HG03457 (cell line): Measurements from ENCODE around the gene KMT2E.
A peak's percentile ranks its signal among the peaks of the same experiment; 100 is the strongest.

Source experiments
- ATAC-seq: cut with Tn5 transposase; IDR thresholded peaks from one replicate; pipeline ENCODE4 v1.9.1; 2021; ENCODE audit warnings: moderate number of reproducible peaks; ENCODE audit not compliant: unreplicated experiment

The KMT2E gene

GRCh38 chr7:105068886-105069285, 54.9 kb downstream of the KMT2E start:
- ATAC-seq: no peak

- no peak for ATAC-seq
Measured at GRCh38 chr7:105073143-105073542, 59.1 kb downstream of the KMT2E start.

- ATAC-seq: no peak
Measured at GRCh38 chr7:105079348-105079747, 65.3 kb downstream of the KMT2E start.

- no peak for ATAC-seq
Measured at GRCh38 chr7:105084581-105084980, 70.6 kb downstream of the KMT2E start.

GRCh38 chr7:105086850-105087249, 72.8 kb downstream of the KMT2E start:
- ATAC-seq: no peak

GRCh38 chr7:105087981-105088380, 74.0 kb downstream of the KMT2E start:
- ATAC-seq: no peak

- ATAC-seq: no peak
Measured at GRCh38 chr7:105088456-105088855, 74.5 kb downstream of the KMT2E start.

GRCh38 chr7:105094966-105095365, 81.0 kb downstream of the KMT2E start:
- no peak for ATAC-seq

- no peak for ATAC-seq
Measured at GRCh38 chr7:105096306-105096705, 82.3 kb downstream of the KMT2E start.

GRCh38 chr7:105097619-105098018, 83.6 kb downstream of the KMT2E start:
- ATAC-seq: no peak

- ATAC-seq: peak; percentile 60
Measured at GRCh38 chr7:105098863-105099515, 85.0 kb downstream of the KMT2E start.

- ATAC-seq: no peak
Measured at GRCh38 chr7:105101864-105102263, 87.9 kb downstream of the KMT2E start.

GRCh38 chr7:105102557-105103352, 88.8 kb downstream of the KMT2E start:
- no peak for ATAC-seq

- no peak for ATAC-seq
Measured at GRCh38 chr7:105105579-105105978, 91.6 kb downstream of the KMT2E start.

GRCh38 chr7:105106473-105106872, 92.5 kb downstream of the KMT2E start:
- no peak for ATAC-seq

GRCh38 chr7:105107458-105107857, 93.5 kb downstream of the KMT2E start:
- no peak for ATAC-seq

- no peak for ATAC-seq
Measured at GRCh38 chr7:105112440-105113418, 98.7 kb downstream of the KMT2E start.

- ATAC-seq: no peak
Measured at GRCh38 chr7:105118612-105119600, 104.9 kb downstream of the KMT2E start.

GRCh38 chr7:105122619-105123018, 108.6 kb downstream of the KMT2E start:
- ATAC-seq: no peak

- no peak for ATAC-seq
Measured at GRCh38 chr7:105125745-105126144, 111.7 kb downstream of the KMT2E start.
